Osteocyte (in vitro differentiated cells): ENCODE data around the gene BMPR2. TPM values are rescaled to one million over a fixed set of nuclear protein-coding genes. Genes with fewer than 3 reads are reported as not detected.

Source experiments
- DNase-seq: peaks from one replicate; pipeline ENCODE4 v3.0.0; 2021; ENCODE audit warnings: mixed read lengths; ENCODE audit not compliant: unreplicated experiment; ENCODE audit errors: extremely low spot score
- H3K27ac Mint-ChIP-seq: one replicate; pipeline ENCODE4 v1.8.0; 2021; ENCODE audit warnings: mild to moderate bottlenecking, mixed read lengths; ENCODE audit not compliant: unreplicated experiment
- H3K27me3 Mint-ChIP-seq: one replicate; pipeline ENCODE4 v1.8.0; 2021; ENCODE audit warnings: mixed read lengths; ENCODE audit not compliant: unreplicated experiment
- H3K36me3 Mint-ChIP-seq: one replicate; pipeline ENCODE4 v1.8.0; 2021; ENCODE audit warnings: mixed read lengths; ENCODE audit not compliant: unreplicated experiment
- H3K4me1 Mint-ChIP-seq: one replicate; pipeline ENCODE4 v1.8.0; 2021; ENCODE audit warnings: mixed read lengths; ENCODE audit not compliant: unreplicated experiment
- H3K4me3 Mint-ChIP-seq: one replicate; pipeline ENCODE4 v1.8.0; 2021; ENCODE audit warnings: mild to moderate bottlenecking, moderate library complexity, mixed read lengths; ENCODE audit not compliant: unreplicated experiment
- H3K9me3 Mint-ChIP-seq: one replicate; pipeline ENCODE4 v1.8.0; 2021; ENCODE audit warnings: mixed read lengths; ENCODE audit not compliant: unreplicated experiment
- CTCF ChIP-seq: fragments of 200-600 bp; sonication (generic); IDR thresholded peaks from 2 replicates; pipeline ENCODE4 v1.5.0; 2021; ENCODE audit warnings: antibody characterized with exemption, mild to moderate bottlenecking, moderate library complexity
- total RNA-seq: library from RNA; stranded (reverse); gene quantifications from 2 replicates; pipeline ENCODE4 v1.2.1, GENCODE V29; 2021

Gene BMPR2
- total RNA-seq, 1 donor from 2014 or later: 92.3 TPM

GRCh38 chr2:202442882-202443281 is 66.8 kb downstream of the BMPR2 start:
- DNase-seq: no peak
- Mint-ChIP-seq H3K27ac (no peak overlapping the region), H3K9me3 (no peaks in the 10 kb centered on the region), H3K4me1 (peaks cover 3% of the 10 kb centered on the region), H3K4me3 (no peak overlapping the region), H3K36me3 (peaks cover 3% of the 10 kb centered on the region), H3K27me3 (no peaks in the 10 kb centered on the region)
- no peak for TF ChIP-seq CTCF

GRCh38 chr2:202444000-202444399 is 67.9 kb downstream of the BMPR2 start:
- TF ChIP-seq CTCF: no peak
- Mint-ChIP-seq H3K9me3 (no peaks in the 10 kb centered on the region), H3K4me1 (peaks cover 4% of the 10 kb centered on the region), H3K27me3 (no peaks in the 10 kb centered on the region), H3K36me3 (peaks cover 3% of the 10 kb centered on the region), H3K4me3 (no peak overlapping the region), H3K27ac (no peak overlapping the region)
- no peak for DNase-seq

GRCh38 chr2:202449344-202449743 is 73.2 kb downstream of the BMPR2 start:
- peaks cover 2% of the 10 kb centered on the region for H3K4me1 Mint-ChIP-seq

GRCh38 chr2:202450785-202451184 is 74.7 kb downstream of the BMPR2 start:
- peaks cover 6% of the 10 kb centered on the region for H3K36me3 Mint-ChIP-seq
- no peaks in the 10 kb centered on the region for H3K9me3 Mint-ChIP-seq
- no peak for TF ChIP-seq CTCF
- H3K4me1 Mint-ChIP-seq: peaks cover 2% of the 10 kb centered on the region
- no peak overlapping the region for H3K27ac Mint-ChIP-seq
- DNase-seq: no peak
- no peaks in the 10 kb centered on the region for H3K27me3 Mint-ChIP-seq
- no peak overlapping the region for H3K4me3 Mint-ChIP-seq

More at GRCh38 chr2:202449344-202449743, 73.2 kb downstream of the BMPR2 start:
- peaks cover 2% of the 10 kb centered on the region for H3K36me3 Mint-ChIP-seq
- H3K27ac Mint-ChIP-seq: no peak overlapping the region
- TF ChIP-seq CTCF: no peak
- no peaks in the 10 kb centered on the region for H3K27me3 Mint-ChIP-seq
- no peak overlapping the region for H3K4me3 Mint-ChIP-seq
- no peak for DNase-seq
- no peaks in the 10 kb centered on the region for H3K9me3 Mint-ChIP-seq

- H3K27ac Mint-ChIP-seq: no peak overlapping the region
- H3K36me3 Mint-ChIP-seq: peaks cover 6% of the 10 kb centered on the region
- peaks cover 2% of the 10 kb centered on the region for H3K4me1 Mint-ChIP-seq
- H3K9me3 Mint-ChIP-seq: no peaks in the 10 kb centered on the region
- TF ChIP-seq CTCF: no peak
- DNase-seq: no peak
- no peak overlapping the region for H3K4me3 Mint-ChIP-seq
- H3K27me3 Mint-ChIP-seq: no peaks in the 10 kb centered on the region
Observed at GRCh38 chr2:202452744-202453143, 76.6 kb downstream of the BMPR2 start.
